Spleen (tissue), 7 donors: Measurements from ENCODE around the gene SMOC2.

Experiments
- CTCF ChIP-seq, 11 experiments: fragments of 200-600 bp in 7 of 11; fragments of 450-650 bp in 4 of 11; sonication (generic) in 4 of 11; IDR thresholded peaks in 8 of 11; conservative IDR thresholded peaks in 3 of 11; 1 replicate in 7 of 11; 2 replicates in 4 of 11; pipeline versions ENCODE4 v1.4.0 to v1.8.0; 2016 to 2021; ENCODE audit warnings: antibody characterized with exemption in 11 of 11, inconsistent platforms in 4 of 11, mild to moderate bottlenecking in 1 of 11
- POLR2A ChIP-seq, 3 donors: fragments of 450-650 bp; IDR thresholded peaks; one replicate each; pipeline ENCODE4 v1.5.1; 2017; ENCODE audit warnings: antibody characterized with exemption in 3 of 3, mild to moderate bottlenecking in 1 of 3
- POLR2AphosphoS5 ChIP-seq, 3 donors: sonication (generic); formaldehyde crosslinking; IDR thresholded peaks; one replicate each; pipeline ENCODE4 v1.5.1; 2017; ENCODE audit warnings: antibody characterized with exemption in 3 of 3
- donor health status: DM: no; HTN: no; CAD: no; lungs with moderate emphysema.
- donor health status: DM: no; HTN: no; CAD: no.
- donor health status: DM: no; HTN: no; CAD: no.

- TF ChIP-seq CTCF (IDR thresholded peaks at IDR 0.05 in 8 of 11, conservative IDR thresholded peaks at IDR 0.05 in 3 of 11) (no peak), POLR2AphosphoS5 (IDR thresholded peaks at IDR 0.05) (no peak), POLR2A (IDR thresholded peaks at IDR 0.05) (no peak)
Measured at GRCh38 chr6:168590406-168590805, 149.4 kb downstream of the SMOC2 start.
